K562 (cell line): Measurements from ENCODE around the gene PSMA5. TPM values are rescaled to one million over a fixed set of nuclear protein-coding genes. Genes with fewer than 3 reads are reported as not detected.

ENCODE experiments used
- CREM ChIP-seq: IDR thresholded peaks from 2 replicates; pipeline ENCODE4 v1.6.1; 2014; ENCODE audit warnings: antibody characterized with exemption, low read depth
- ESRRB ChIP-seq: fragments of 250-450 bp; sonication (Bioruptor Pico); IDR thresholded peaks from 2 replicates; pipeline ENCODE4 v1.5.0; 2020; ENCODE audit warnings: mild to moderate bottlenecking, moderate library complexity, borderline replicate concordance
- FOXM1 ChIP-seq, 2 experiments: fragments of 450-650 bp in 1 of 2; sonication (generic) in 1 of 2; formaldehyde crosslinking in 1 of 2; IDR thresholded peaks; 2 replicates each; pipeline versions ENCODE4 v1.6.1 to v1.9.0; 2017 to 2022; ENCODE audit warnings: low read depth in 2 of 2, mild to moderate bottlenecking in 2 of 2, missing genetic modification reagents in 1 of 2, moderate library complexity in 1 of 2
- HBP1 ChIP-seq: fragments of 450-650 bp; formaldehyde crosslinking; IDR thresholded peaks from 2 replicates; pipeline ENCODE4 v1.4.0; 2022; ENCODE audit warnings: missing genetic modification characterization
- HDAC1 ChIP-seq, 2 experiments: fragments of 450-650 bp; IDR thresholded peaks; 2 replicates each; pipeline ENCODE4 v1.6.1; 2016 to 2017; ENCODE audit warnings: inconsistent platforms in 1 of 2, mild to moderate bottlenecking in 1 of 2, moderate library complexity in 1 of 2
- HNRNPLL ChIP-seq: fragments of 200-400 bp; formaldehyde crosslinking; IDR thresholded peaks from 2 replicates; pipeline ENCODE4 v1.6.1; 2017; ENCODE audit warnings: low read length, low read depth, mild to moderate bottlenecking; ENCODE audit not compliant: poor library complexity, severe bottlenecking
- ILK ChIP-seq: fragments of 450-650 bp; IDR thresholded peaks from 2 replicates; pipeline ENCODE4 v1.6.1; 2016; ENCODE audit warnings: missing genetic modification characterization, low read depth, mild to moderate bottlenecking, missing compliant biosample characterization, moderate library complexity, borderline replicate concordance
- NFE2 ChIP-seq: IDR thresholded peaks from 2 replicates; pipeline ENCODE4 v1.6.1; 2014; ENCODE audit warnings: antibody characterized with exemption, low read depth
- TFAP4 ChIP-seq: sonication (generic); formaldehyde crosslinking; IDR thresholded peaks from 2 replicates; pipeline ENCODE4 v1.8.0; 2022; ENCODE audit warnings: missing genetic modification reagents, mild to moderate bottlenecking, moderate library complexity, borderline replicate concordance
- ZNF696 ChIP-seq: fragments of 250-450 bp; sonication (Bioruptor Pico); conservative IDR thresholded peaks from 2 replicates; pipeline ENCODE4 v1.4.0; 2020; ENCODE audit warnings: mild to moderate bottlenecking, moderate library complexity
- ZZZ3 ChIP-seq: fragments of 450-650 bp; IDR thresholded peaks from 2 replicates; pipeline ENCODE4 v1.6.1; 2016; ENCODE audit warnings: antibody characterized with exemption, mild to moderate bottlenecking, moderate library complexity
- polyA plus RNA-seq, 8 experiments: library from polyadenylated mRNA; depleted of rRNA in 4 of 8; stranded (reverse) in 5 of 8; unstranded in 3 of 8; fragments of >200 nt; fragmentation: Nextera tagmentation in 2 of 8; fragmentation: Illumina TruSeq in 1 of 8; extraction: Ambion mirVana in 2 of 8; extraction: Trizol in 1 of 8; gene quantifications; 2 replicates each; pipeline versions ENCODE4 v1.2.1 to v1.2.3, GENCODE V29; 2011 to 2014; ENCODE audit warnings: inconsistent platforms in 1 of 8, missing spikeins in 1 of 8
- total RNA-seq, 7 experiments: library from RNA; depleted of rRNA in 6 of 7; stranded (reverse); fragments of >200 nt in 6 of 7; fragmentation: Illumina TruSeq in 2 of 7; extraction: Trizol in 2 of 7; gene quantifications; 2 replicates each; pipeline versions ENCODE4 v1.2.1 to v1.2.3, GENCODE V29; 2011 to 2021; ENCODE audit warnings: low replicate concordance in 1 of 7
- TF ChIP-seq, protein P1 (sequence below): sonication (generic); IDR thresholded peaks from 2 replicates; pipeline ENCODE4 v1.6.1; 2016
- TF ChIP-seq, protein P2 (sequence below), 2 experiments: IDR thresholded peaks; 2 replicates each; pipeline ENCODE4 v1.6.1; 2012; ENCODE audit warnings: improper control_type of control experiment in 2 of 2, low read depth in 2 of 2, low read length in 2 of 2, borderline replicate concordance in 1 of 2

The PSMA5 gene
- total and polyA plus RNA-seq, 9 of the 15 experiments (the other 6 are each of a cell fraction or from before 2014, with no cell fraction given) = 82.6 to 542 (median 287) TPM

- no peak for TF ChIP-seq TFAP4 (CRISPR knock-in tag)
- no peak for TF ChIP-seq ZNF696 (CRISPR knock-in tag)
- TF ChIP-seq CREM = peak; percentile 1; the same call in 1 of the 2 replicates
- no peak for TF ChIP-seq ILK (tag)
- no peak for TF ChIP-seq HBP1 (CRISPR knock-in tag)
- TF ChIP-seq, protein P1, sequence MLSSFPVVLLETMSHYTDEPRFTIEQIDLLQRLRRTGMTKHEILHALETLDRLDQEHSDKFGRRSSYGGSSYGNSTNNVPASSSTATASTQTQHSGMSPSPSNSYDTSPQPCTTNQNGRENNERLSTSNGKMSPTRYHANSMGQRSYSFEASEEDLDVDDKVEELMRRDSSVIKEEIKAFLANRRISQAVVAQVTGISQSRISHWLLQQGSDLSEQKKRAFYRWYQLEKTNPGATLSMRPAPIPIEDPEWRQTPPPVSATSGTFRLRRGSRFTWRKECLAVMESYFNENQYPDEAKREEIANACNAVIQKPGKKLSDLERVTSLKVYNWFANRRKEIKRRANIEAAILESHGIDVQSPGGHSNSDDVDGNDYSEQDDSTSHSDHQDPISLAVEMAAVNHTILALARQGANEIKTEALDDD = peak; percentile 54; the same call in 1 of the 2 replicates
- no peak for TF ChIP-seq ZZZ3
- 0 out of 4 replicates have a peak, but pooled peaks of 1 of the 2 experiments have one; percentile 42 for TF ChIP-seq HDAC1 (IDR thresholded peaks at IDR 0.05)
- no peak for TF ChIP-seq HNRNPLL
- TF ChIP-seq ESRRB (CRISPR knock-in tag) = no peak
- peak; percentile 30; the same call in 1 of the 2 replicates for TF ChIP-seq NFE2
- no peak for TF ChIP-seq FOXM1 (IDR thresholded peaks at IDR 0.05; ENCODE audit: low read depth)
- no peak for TF ChIP-seq FOXM1 (CRISPR knock-in tag; IDR thresholded peaks at IDR 0.05; ENCODE audit: low read depth)
- TF ChIP-seq, protein P2, sequence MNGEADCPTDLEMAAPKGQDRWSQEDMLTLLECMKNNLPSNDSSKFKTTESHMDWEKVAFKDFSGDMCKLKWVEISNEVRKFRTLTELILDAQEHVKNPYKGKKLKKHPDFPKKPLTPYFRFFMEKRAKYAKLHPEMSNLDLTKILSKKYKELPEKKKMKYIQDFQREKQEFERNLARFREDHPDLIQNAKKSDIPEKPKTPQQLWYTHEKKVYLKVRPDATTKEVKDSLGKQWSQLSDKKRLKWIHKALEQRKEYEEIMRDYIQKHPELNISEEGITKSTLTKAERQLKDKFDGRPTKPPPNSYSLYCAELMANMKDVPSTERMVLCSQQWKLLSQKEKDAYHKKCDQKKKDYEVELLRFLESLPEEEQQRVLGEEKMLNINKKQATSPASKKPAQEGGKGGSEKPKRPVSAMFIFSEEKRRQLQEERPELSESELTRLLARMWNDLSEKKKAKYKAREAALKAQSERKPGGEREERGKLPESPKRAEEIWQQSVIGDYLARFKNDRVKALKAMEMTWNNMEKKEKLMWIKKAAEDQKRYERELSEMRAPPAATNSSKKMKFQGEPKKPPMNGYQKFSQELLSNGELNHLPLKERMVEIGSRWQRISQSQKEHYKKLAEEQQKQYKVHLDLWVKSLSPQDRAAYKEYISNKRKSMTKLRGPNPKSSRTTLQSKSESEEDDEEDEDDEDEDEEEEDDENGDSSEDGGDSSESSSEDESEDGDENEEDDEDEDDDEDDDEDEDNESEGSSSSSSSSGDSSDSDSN (IDR thresholded peaks at IDR 0.05; ENCODE audit: borderline replicate concordance in 1 of 2, low read depth in 2 of 2, low read length in 2 of 2) = peak in 1 of 2 experiments; percentile 15; a peak in 1 of 4 replicates
Measured at GRCh38 chr1:109396871-109397580, 29.2 kb downstream of the PSMA5 start (continued).
